ENCODE data around the gene PFKFB1.

DNA sequence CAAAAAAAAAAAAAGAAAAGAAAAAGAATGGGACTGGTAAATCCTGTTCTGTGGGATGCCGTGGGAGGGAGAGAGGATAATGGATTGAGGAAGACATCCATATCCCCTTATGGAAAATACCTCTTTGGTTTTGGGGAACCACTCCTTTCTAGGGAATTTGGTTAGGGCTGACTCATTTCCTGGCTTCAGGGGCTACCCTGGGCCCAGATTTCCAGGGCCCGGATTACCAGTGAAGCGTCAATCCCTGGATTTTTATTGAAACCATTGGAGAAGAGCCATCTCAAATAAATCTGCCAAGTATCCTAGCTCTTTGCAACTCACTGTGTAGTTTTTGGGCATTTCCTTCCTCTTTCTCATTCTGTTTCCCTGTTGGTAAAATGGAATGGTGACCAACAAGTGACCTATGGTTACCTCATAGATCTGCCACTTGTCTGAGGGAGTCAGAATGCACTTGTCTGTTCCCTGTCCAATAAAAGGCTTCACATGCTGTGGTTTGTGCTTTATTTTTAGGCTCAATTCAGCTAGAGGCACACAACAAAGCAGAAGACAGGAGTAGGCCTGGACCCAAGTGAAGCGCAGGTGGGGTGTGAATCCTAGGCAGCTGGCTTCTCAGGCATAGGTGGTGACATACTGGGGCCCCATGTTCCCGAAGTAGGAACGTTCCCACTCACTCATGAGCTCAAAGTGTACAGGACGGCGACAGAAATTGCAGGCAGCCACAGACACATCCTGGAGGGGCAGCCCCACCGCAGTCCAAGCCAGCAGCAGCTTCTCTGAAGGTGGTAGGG lies 14.8 kb upstream of the PFKFB1 start:
- no peak for TF ChIP-seq YY1 (IDR thresholded peaks at IDR 0.05; ENCODE audit: insufficient read depth, insufficient read length)
- TF ChIP-seq SUZ12 (IDR thresholded peaks at IDR 0.05; ENCODE audit: extremely low read depth, insufficient read depth, insufficient read length) = no peak

Measured in NT2/D1 (cell line).